HepG2 (cell line): ENCODE measurements around the gene ZNF821. TPM values are rescaled to one million over a fixed set of nuclear protein-coding genes. Genes with fewer than 3 reads are reported as not detected.

Source experiments
- ATAC-seq: fragments of 200-7000 bp; cut with Tn5 transposase; 3 replicates; pipeline ENCODE4 v1.9.1; 2020; ENCODE audit warnings: mild to moderate bottlenecking, moderate library complexity
- BruUV-seq: library from RNA; stranded (reverse); fragments of 400-500 nt; replicated peaks from 2 replicates; lab custom pipeline; 2021; lab: Mats Ljungman, UMichigan
- CTCF ChIA-PET: fragments of 300-600 bp; formaldehyde crosslinking; extraction: SDS; loops from one replicate; lab custom pipeline; 2021; ENCODE audit warnings: low total read pairs, inconsistent platforms, low intra/inter-chr PET ratio; lab: Yijun Ruan, JAX
- POLR2A ChIA-PET: fragments of 350-600 bp; sonication (Branson Sonifier 250); formaldehyde crosslinking; loops from one replicate; lab custom pipeline; 2020; ENCODE audit warnings: antibody characterized with exemption, inconsistent platforms; lab: Yijun Ruan, JAX
- DNase-seq: peaks from one replicate; pipeline ENCODE4 v3.0.0-alpha.2; 2015; ENCODE audit warnings: low spot score
- FAIRE-seq: peaks from 3 replicates; lab custom pipeline; 2011; peaks lifted over from hg19 to GRCh38; lab: Jason Lieb, UNC
- H2AFZ ChIP-seq: one replicate; pipeline ENCODE4 v1.6.1; 2011; ENCODE audit warnings: low read length, inconsistent platforms
- H3K27ac ChIP-seq: fragments of 300-600 bp; 3 replicates; pipeline ENCODE4 v1.8.0; 2011; ENCODE audit warnings: mixed run types, mild to moderate bottlenecking, mixed read lengths, low read length, inconsistent platforms; ENCODE audit not compliant: insufficient read depth; ENCODE audit errors: extremely low read length
- H3K27me3 ChIP-seq, 2 experiments: fragments of 200-600 bp in 1 of 2; 2 replicates in 1 of 2; 3 replicates in 1 of 2; pipeline versions ENCODE4 v1.6.0 to v1.8.0; 2011; ENCODE audit warnings: low read length in 2 of 2, mild to moderate bottlenecking in 2 of 2, moderate library complexity in 2 of 2, inconsistent platforms in 1 of 2; ENCODE audit not compliant: insufficient read depth in 2 of 2, control insufficient read depth in 1 of 2
- H3K36me3 ChIP-seq, 2 experiments: fragments of 200-600 bp in 1 of 2; replicated peaks in 1 of 2; 2 replicates in 1 of 2; 3 replicates in 1 of 2; pipeline versions ENCODE4 v1.5.1 to v1.8.0; 2011; ENCODE audit warnings: low read length in 2 of 2, inconsistent platforms in 1 of 2; ENCODE audit not compliant: insufficient read depth in 2 of 2, control insufficient read depth in 1 of 2
- H3K4me1 ChIP-seq: 2 replicates; pipeline ENCODE4 v1.5.1; 2012; ENCODE audit warnings: low read length, inconsistent platforms; ENCODE audit not compliant: insufficient read depth
- H3K4me2 ChIP-seq: 2 replicates; pipeline ENCODE4 v1.6.0; 2011; ENCODE audit warnings: low read depth, low read length, inconsistent platforms
- H3K4me3 ChIP-seq, 3 experiments: fragments of 200-600 bp in 1 of 3; sonication (generic), shearing (Covaris generic) in 1 of 3; replicated peaks in 1 of 3; 2 replicates each; pipeline ENCODE4 v1.5.1; 2011 to 2016; ENCODE audit warnings: low read length in 3 of 3, inconsistent platforms in 2 of 3, low read depth in 2 of 3, mild to moderate bottlenecking in 2 of 3, control low read depth in 1 of 3, mixed read lengths in 1 of 3; ENCODE audit not compliant: insufficient read depth in 1 of 3
- H3K79me2 ChIP-seq: one replicate; pipeline ENCODE4 v1.6.1; 2011; ENCODE audit warnings: low read length, inconsistent platforms; ENCODE audit not compliant: insufficient read depth
- H3K9ac ChIP-seq: 2 replicates; pipeline ENCODE4 v1.6.0; 2011; ENCODE audit warnings: mild to moderate bottlenecking, low read depth, low read length, inconsistent platforms; ENCODE audit not compliant: insufficient read depth
- H3K9me3 ChIP-seq: 2 replicates; pipeline ENCODE4 v1.5.1; 2012; ENCODE audit warnings: mild to moderate bottlenecking, low read length
- H4K20me1 ChIP-seq: 2 replicates; pipeline ENCODE4 v1.6.0; 2011; ENCODE audit warnings: inconsistent platforms, mild to moderate bottlenecking, low read length, moderate library complexity; ENCODE audit not compliant: insufficient read depth
- ARID5B ChIP-seq: IDR thresholded peaks from 2 replicates; pipeline ENCODE4 v1.4.0; 2020; ENCODE audit warnings: mild to moderate bottlenecking, missing genetic modification reagents
- ETV6 ChIP-seq: sonication (generic); formaldehyde crosslinking; conservative IDR thresholded peaks from 2 replicates; pipeline ENCODE4 v1.4.0; 2020; ENCODE audit warnings: missing genetic modification reagents
- RBAK ChIP-seq: sonication (generic); formaldehyde crosslinking; IDR thresholded peaks from 2 replicates; pipeline ENCODE4 v1.5.1; 2020; ENCODE audit warnings: mild to moderate bottlenecking, missing genetic modification reagents
- RFXAP ChIP-seq: sonication (generic); formaldehyde crosslinking; IDR thresholded peaks from 2 replicates; pipeline ENCODE4 v1.4.0; 2020; ENCODE audit warnings: missing genetic modification reagents, borderline replicate concordance
- ZNF251 ChIP-seq: sonication (generic); formaldehyde crosslinking; IDR thresholded peaks from 2 replicates; pipeline ENCODE4 v1.9.0; 2021; ENCODE audit warnings: mild to moderate bottlenecking, missing genetic modification reagents
- ZNF816 ChIP-seq: sonication (generic); formaldehyde crosslinking; IDR thresholded peaks from 2 replicates; pipeline ENCODE4 v1.8.0; 2022; ENCODE audit warnings: missing genetic modification reagents, mild to moderate bottlenecking, borderline replicate concordance
- ZSCAN29 ChIP-seq: sonication (generic); formaldehyde crosslinking; conservative IDR thresholded peaks from 2 replicates; pipeline ENCODE4 v1.4.0; 2020; ENCODE audit warnings: mild to moderate bottlenecking, missing genetic modification reagents
- ZSCAN5A ChIP-seq: sonication (generic); formaldehyde crosslinking; IDR thresholded peaks from 2 replicates; pipeline ENCODE4 v1.8.0; 2022; ENCODE audit warnings: mild to moderate bottlenecking, missing genetic modification reagents, borderline replicate concordance
- WGBS: methylation state at CpG from one replicate; pipeline ENCODE4 v1.1.6; 2017; ENCODE audit warnings: low lambda C conversion rate; 5-methylcytosine and 5-hydroxymethylcytosine counted together
- in situ Hi-C: cut with HindIII; loops from 2 replicates; pipeline ENCODE4 v1.10.0; 2017; ENCODE audit warnings: low pct_unique_long_range_greater_than_20kb; ENCODE audit not compliant: extremely low pct_ligation_motif_present
- intact Hi-C: fragments of 100-400 bp; cut with micrococcal nuclease; formaldehyde crosslinking; loops from one replicate; pipeline ENCODE4 v1.10.0; 2022; ENCODE audit not compliant: unreplicated experiment
- polyA plus RNA-seq, 8 experiments: library from polyadenylated mRNA; depleted of rRNA in 3 of 8; stranded (reverse) in 7 of 8; unstranded in 1 of 8; fragments of >200 nt; fragmentation: Illumina TruSeq in 4 of 8; extraction: Trizol in 4 of 8; gene quantifications; 2 replicates each; pipeline versions ENCODE4 v1.2.1 to v1.2.3, GENCODE V29; 2011 to 2016; ENCODE audit warnings: low read depth in 4 of 8, missing spikeins in 1 of 8, mixed read lengths in 1 of 8; ENCODE audit not compliant: insufficient read depth in 1 of 8
- total RNA-seq, 5 experiments: library from RNA; depleted of rRNA; stranded (reverse); fragments of >200 nt; fragmentation: Illumina TruSeq; extraction: Trizol; gene quantifications; 2 replicates each; pipeline ENCODE4 v1.2.3, GENCODE V29; 2016; ENCODE audit warnings: low read depth in 1 of 5
- TF ChIP-seq, protein P1 (sequence below): sonication (generic); formaldehyde crosslinking; IDR thresholded peaks from 2 replicates; pipeline ENCODE4 v1.4.0; 2020; ENCODE audit warnings: missing genetic modification reagents, mild to moderate bottlenecking, borderline replicate concordance
- TF ChIP-seq, protein P2 (sequence below), 2 experiments: fragments of 450-650 bp in 1 of 2; sonication (generic) in 1 of 2; formaldehyde crosslinking; IDR thresholded peaks; 2 replicates each; pipeline versions ENCODE4 v1.5.0 to v1.8.0; 2020 to 2022; ENCODE audit warnings: mild to moderate bottlenecking in 1 of 2, missing genetic modification reagents in 1 of 2

Gene ZNF821
- total and polyA plus RNA-seq, 2 of the 13 experiments (the other 11 are each of a cell fraction or from before 2014, with no cell fraction given), result 7.0 to 9.1 TPM

- TF ChIP-seq ARID5B (CRISPR knock-in tag) (no peak), ZSCAN29 (no peak), RBAK (CRISPR knock-in tag) (no peak)
Observed at GRCh38 chr16:71843572-71843971, 40.4 kb downstream of the ZNF821 start (continued).

DNA sequence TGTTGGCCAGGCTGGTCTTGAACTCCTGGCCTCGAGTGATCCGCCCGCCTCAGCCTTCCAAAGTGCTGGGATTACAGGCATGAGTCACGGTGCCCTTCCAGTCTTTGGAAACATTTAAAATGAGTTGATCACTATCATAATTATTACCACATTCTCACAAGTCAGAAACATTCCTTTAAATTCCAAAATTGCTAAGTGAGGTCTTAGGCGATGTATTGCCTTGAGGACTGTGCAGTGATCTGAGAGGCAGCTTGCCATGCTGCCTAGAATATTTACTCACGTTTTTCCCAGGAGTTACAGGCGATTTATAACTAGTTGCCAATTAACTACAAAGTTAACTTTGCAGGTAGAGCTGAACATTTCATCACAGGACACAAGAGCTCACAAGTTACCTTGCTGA lies 43.9 kb downstream of the ZNF821 start:
- TF ChIP-seq ZNF251 (no peak), ZSCAN5A (CRISPR knock-in tag) (no peak), RFXAP (CRISPR knock-in tag) (no peak), ZNF816 (CRISPR knock-in tag) (no peak), ETV6 (CRISPR knock-in tag) (no peak)
- TF ChIP-seq, protein P1, sequence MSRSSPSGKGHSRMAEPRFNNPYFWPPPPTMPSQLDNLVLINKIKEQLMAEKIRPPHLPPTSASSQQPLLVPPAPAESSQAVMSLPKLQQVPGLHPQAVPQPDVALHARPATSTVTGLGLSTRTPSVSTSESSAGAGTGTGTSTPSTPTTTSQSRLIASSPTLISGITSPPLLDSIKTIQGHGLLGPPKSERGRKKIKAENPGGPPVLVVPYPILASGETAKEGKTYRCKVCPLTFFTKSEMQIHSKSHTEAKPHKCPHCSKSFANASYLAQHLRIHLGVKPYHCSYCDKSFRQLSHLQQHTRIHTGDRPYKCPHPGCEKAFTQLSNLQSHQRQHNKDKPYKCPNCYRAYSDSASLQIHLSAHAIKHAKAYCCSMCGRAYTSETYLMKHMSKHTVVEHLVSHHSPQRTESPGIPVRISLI (CRISPR knock-in tag), result no peak
- TF ChIP-seq, protein P2, sequence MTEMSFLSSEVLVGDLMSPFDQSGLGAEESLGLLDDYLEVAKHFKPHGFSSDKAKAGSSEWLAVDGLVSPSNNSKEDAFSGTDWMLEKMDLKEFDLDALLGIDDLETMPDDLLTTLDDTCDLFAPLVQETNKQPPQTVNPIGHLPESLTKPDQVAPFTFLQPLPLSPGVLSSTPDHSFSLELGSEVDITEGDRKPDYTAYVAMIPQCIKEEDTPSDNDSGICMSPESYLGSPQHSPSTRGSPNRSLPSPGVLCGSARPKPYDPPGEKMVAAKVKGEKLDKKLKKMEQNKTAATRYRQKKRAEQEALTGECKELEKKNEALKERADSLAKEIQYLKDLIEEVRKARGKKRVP (CRISPR knock-in tag; IDR thresholded peaks at IDR 0.05), result no peak
- Histone ChIP-seq H3K27ac (no peak overlapping the region), H3K27me3 (no peaks in the 10 kb centered on the region), H3K79me2 (no peaks in the 10 kb centered on the region), H3K4me3 (no peak overlapping the region), H3K9ac (no peak overlapping the region), H3K4me2 (no peak overlapping the region), H3K9me3 (no peaks in the 10 kb centered on the region), H3K4me1 (peaks cover 22% of the 10 kb centered on the region), H3K36me3 (no peaks in the 10 kb centered on the region), H2AFZ (peak overlapping the region; percentile 43), H4K20me1 (no peaks in the 10 kb centered on the region)
- FAIRE-seq (no peak), DNase-seq (no peak), ATAC-seq (no peak)
- WGBS, result 27% methylated on average over 7 of the region's 7 CpGs
- intact Hi-C loops (no loop called here), in situ Hi-C loops (no loop called here)
- BruUV-seq, result no TSS peak
- ChIA-PET POLR2A (interaction anchor here (1.3 kb wide), 1 partner anchor 31 kb away, joined by 4 read pairs; the partner anchor contains the start of gene AP1G1), CTCF (no interaction called here)
